ENCODE measurements around the gene HARS1. TPM values are rescaled to one million over a fixed set of nuclear protein-coding genes. Genes with fewer than 3 reads are reported as not detected.

Gene HARS1
- polyA plus RNA-seq, 1 donor (not counting 4 experiments of a cell fraction or from before 2014, with no cell fraction given): 87.8 TPM

DNA sequence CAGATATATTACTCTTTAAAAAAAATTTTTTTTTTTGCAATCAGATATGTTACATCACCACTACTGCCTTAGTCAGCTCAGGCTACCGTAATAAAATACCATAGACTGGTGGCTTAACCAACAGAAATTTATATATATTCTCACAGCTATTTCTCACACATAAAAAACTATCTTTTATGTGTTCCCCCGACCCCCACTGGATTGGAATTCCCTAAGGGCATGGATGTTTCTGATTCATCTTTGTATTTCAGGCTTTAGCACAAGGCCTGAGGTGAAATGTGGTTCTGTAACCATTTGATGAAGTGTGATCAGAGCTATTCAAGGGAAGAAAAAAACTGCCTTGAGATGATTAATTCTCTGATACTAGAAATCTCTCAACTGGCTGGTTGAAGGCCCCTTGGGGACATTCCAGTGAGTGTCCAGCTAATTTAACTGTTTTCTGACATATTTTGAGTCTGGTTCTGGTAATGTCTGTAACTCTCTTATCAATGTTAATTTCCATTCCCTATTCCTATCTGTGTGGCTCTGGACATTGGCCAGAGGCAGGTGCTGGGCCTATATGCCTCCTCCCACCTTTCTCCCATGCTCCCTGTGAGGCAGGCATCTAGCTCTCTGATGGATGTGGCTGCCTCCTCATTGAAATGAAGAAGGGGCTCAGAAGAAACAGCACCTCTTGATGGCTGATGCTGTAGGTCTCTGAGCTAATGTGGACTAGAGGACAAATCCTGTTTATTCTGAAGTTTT, 60.7 kb downstream of the HARS1 start:
- Histone ChIP-seq H3K36me3 (ENCODE audit: control insufficient read depth in 2 of 2, extremely low read depth in 1 of 2, insufficient read depth in 2 of 2, low read length in 2 of 2) (no peaks in the 10 kb centered on the region), H3K9ac (ENCODE audit: control insufficient read depth, extremely low read depth, insufficient read depth, low read length) (no peak overlapping the region), H3K27ac (ENCODE audit: control insufficient read depth, insufficient read depth, low read length) (no peak overlapping the region), H3K79me2 (ENCODE audit: control insufficient read depth, insufficient read depth, low read length) (no peaks in the 10 kb centered on the region), H3K4me1 (ENCODE audit: control insufficient read depth, extremely low read depth, insufficient read depth, low read length) (peaks cover 21% of the 10 kb centered on the region), H3K4me3 (ENCODE audit: control insufficient read depth in 2 of 3, extremely low read depth in 1 of 3, insufficient read depth in 2 of 3, low read depth in 1 of 3, low read length in 3 of 3) (no peak overlapping the region), H2AFZ (ENCODE audit: control insufficient read depth, low read length) (no peak overlapping the region), H3K4me2 (ENCODE audit: control insufficient read depth, extremely low read depth, insufficient read depth, low read depth, low read length) (no peak overlapping the region), H3K9me1 (ENCODE audit: control insufficient read depth, extremely low read depth, insufficient read depth, low read length) (no peaks in the 10 kb centered on the region), H3K9me3 (ENCODE audit: control insufficient read depth, low read depth, low read length) (no peaks in the 10 kb centered on the region), H4K20me1 (ENCODE audit: control insufficient read depth, extremely low read depth, insufficient read depth, low read length) (no peaks in the 10 kb centered on the region), H3K27me3 (ENCODE audit: control insufficient read depth, extremely low read depth, insufficient read depth, low read length) (peaks cover 7% of the 10 kb centered on the region)
- dilution Hi-C loops (cut with MboI; ENCODE audit: extremely low pct_ligation_motif_present, low sequenced_read_pairs): no loop called here
- TF ChIP-seq, protein P1, sequence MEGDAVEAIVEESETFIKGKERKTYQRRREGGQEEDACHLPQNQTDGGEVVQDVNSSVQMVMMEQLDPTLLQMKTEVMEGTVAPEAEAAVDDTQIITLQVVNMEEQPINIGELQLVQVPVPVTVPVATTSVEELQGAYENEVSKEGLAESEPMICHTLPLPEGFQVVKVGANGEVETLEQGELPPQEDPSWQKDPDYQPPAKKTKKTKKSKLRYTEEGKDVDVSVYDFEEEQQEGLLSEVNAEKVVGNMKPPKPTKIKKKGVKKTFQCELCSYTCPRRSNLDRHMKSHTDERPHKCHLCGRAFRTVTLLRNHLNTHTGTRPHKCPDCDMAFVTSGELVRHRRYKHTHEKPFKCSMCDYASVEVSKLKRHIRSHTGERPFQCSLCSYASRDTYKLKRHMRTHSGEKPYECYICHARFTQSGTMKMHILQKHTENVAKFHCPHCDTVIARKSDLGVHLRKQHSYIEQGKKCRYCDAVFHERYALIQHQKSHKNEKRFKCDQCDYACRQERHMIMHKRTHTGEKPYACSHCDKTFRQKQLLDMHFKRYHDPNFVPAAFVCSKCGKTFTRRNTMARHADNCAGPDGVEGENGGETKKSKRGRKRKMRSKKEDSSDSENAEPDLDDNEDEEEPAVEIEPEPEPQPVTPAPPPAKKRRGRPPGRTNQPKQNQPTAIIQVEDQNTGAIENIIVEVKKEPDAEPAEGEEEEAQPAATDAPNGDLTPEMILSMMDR (optimal IDR thresholded peaks at IDR 0.05 in 1 of 3, IDR thresholded peaks at IDR 0.05 in 1 of 3, conservative IDR thresholded peaks at IDR 0.05 in 1 of 3; ENCODE audit: extremely low read depth in 1 of 3, insufficient read depth in 2 of 3, low read length in 3 of 3): no peak
- TF ChIP-seq EZH2 (IDR thresholded peaks at IDR 0.05; ENCODE audit: low read length): no peak
- FAIRE-seq: no peak
- DNase-seq (ENCODE audit: low read depth, low spot score): no peak

DNA sequence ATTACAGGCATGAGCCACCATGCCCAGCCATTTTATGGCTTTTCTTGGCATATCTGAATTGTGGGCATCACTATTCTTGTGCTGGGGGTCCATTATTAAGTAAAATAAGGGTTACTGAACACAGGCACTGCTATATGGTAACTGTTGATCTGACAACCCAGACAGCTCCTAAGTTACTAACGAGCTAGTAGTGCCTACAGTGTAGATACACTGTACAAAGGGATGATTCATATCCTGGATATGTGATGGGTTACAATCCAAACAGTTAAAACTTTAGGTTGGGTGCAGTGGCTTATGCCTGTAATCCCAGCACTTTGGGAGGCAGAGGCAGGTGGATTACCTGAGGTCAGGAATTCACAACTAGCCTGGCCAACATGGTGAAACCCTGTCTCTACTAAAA, 62.5 kb downstream of the HARS1 start:
- Histone ChIP-seq H3K9me3 (ENCODE audit: control insufficient read depth, low read depth, low read length) (no peaks in the 10 kb centered on the region), H3K36me3 (ENCODE audit: control insufficient read depth in 2 of 2, extremely low read depth in 1 of 2, insufficient read depth in 2 of 2, low read length in 2 of 2) (no peaks in the 10 kb centered on the region), H3K9me1 (ENCODE audit: control insufficient read depth, extremely low read depth, insufficient read depth, low read length) (no peaks in the 10 kb centered on the region), H3K27ac (ENCODE audit: control insufficient read depth, insufficient read depth, low read length) (no peak overlapping the region), H3K4me2 (ENCODE audit: control insufficient read depth, extremely low read depth, insufficient read depth, low read depth, low read length) (no peak overlapping the region), H3K9ac (ENCODE audit: control insufficient read depth, extremely low read depth, insufficient read depth, low read length) (no peak overlapping the region), H3K4me3 (ENCODE audit: control insufficient read depth in 2 of 3, extremely low read depth in 1 of 3, insufficient read depth in 2 of 3, low read depth in 1 of 3, low read length in 3 of 3) (no peak overlapping the region), H4K20me1 (ENCODE audit: control insufficient read depth, extremely low read depth, insufficient read depth, low read length) (no peaks in the 10 kb centered on the region), H2AFZ (ENCODE audit: control insufficient read depth, low read length) (no peak overlapping the region), H3K27me3 (ENCODE audit: control insufficient read depth, extremely low read depth, insufficient read depth, low read length) (peaks cover 7% of the 10 kb centered on the region), H3K79me2 (ENCODE audit: control insufficient read depth, insufficient read depth, low read length) (no peaks in the 10 kb centered on the region), H3K4me1 (ENCODE audit: control insufficient read depth, extremely low read depth, insufficient read depth, low read length) (peaks cover 21% of the 10 kb centered on the region)
- DNase-seq (ENCODE audit: low read depth, low spot score) (no peak), FAIRE-seq (peak; percentile 78)
- TF ChIP-seq EZH2 (IDR thresholded peaks at IDR 0.05; ENCODE audit: low read length): no peak
- TF ChIP-seq, protein P1 (optimal IDR thresholded peaks at IDR 0.05 in 1 of 3, IDR thresholded peaks at IDR 0.05 in 1 of 3, conservative IDR thresholded peaks at IDR 0.05 in 1 of 3; ENCODE audit: extremely low read depth in 1 of 3, insufficient read depth in 2 of 3, low read length in 3 of 3): no peak
- dilution Hi-C loops (cut with MboI; ENCODE audit: extremely low pct_ligation_motif_present, low sequenced_read_pairs): no loop called here

Data from keratinocyte (primary cell).